SK-N-SH treated with all-trans-retinoic acid at 6 μM for 48 hours (cell line): ENCODE measurements around the gene LINGO3.

Experiments used
- PATZ1 ChIP-seq: fragments of 250-450 bp; sonication (Bioruptor Pico); IDR thresholded peaks from 2 replicates; pipeline ENCODE4 v1.8.0; 2020; ENCODE audit warnings: mild to moderate bottlenecking, moderate library complexity, borderline replicate concordance
- ZNF70 ChIP-seq: fragments of 450-650 bp; formaldehyde crosslinking; IDR thresholded peaks from 2 replicates; pipeline ENCODE4 v1.5.0; 2020; ENCODE audit warnings: mild to moderate bottlenecking, moderate library complexity
- TF ChIP-seq, protein P1 (sequence below): fragments of 250-450 bp; sonication (Bioruptor Pico); IDR thresholded peaks from 2 replicates; pipeline ENCODE4 v1.5.1; 2021; ENCODE audit warnings: mild to moderate bottlenecking, moderate library complexity

GRCh38 chr19:2330255-2330631 lies 22.3 kb upstream of the LINGO3 start:
- no peak for TF ChIP-seq PATZ1 (CRISPR knock-in tag)
- TF ChIP-seq, protein P1, sequence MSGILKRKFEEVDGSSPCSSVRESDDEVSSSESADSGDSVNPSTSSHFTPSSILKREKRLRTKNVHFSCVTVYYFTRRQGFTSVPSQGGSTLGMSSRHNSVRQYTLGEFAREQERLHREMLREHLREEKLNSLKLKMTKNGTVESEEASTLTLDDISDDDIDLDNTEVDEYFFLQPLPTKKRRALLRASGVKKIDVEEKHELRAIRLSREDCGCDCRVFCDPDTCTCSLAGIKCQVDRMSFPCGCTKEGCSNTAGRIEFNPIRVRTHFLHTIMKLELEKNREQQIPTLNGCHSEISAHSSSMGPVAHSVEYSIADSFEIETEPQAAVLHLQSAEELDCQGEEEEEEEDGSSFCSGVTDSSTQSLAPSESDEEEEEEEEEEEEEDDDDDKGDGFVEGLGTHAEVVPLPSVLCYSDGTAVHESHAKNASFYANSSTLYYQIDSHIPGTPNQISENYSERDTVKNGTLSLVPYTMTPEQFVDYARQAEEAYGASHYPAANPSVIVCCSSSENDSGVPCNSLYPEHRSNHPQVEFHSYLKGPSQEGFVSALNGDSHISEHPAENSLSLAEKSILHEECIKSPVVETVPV (CRISPR knock-in tag): no peak
- TF ChIP-seq ZNF70 (CRISPR knock-in tag): no peak
